Adipose tissue (tissue), 3 donors: ENCODE data around the gene TRIM33. TPM values are rescaled to one million over a fixed set of nuclear protein-coding genes. Genes with fewer than 3 reads are reported as not detected.
"Not testable (repeated sequence)": the region's sequence is repeated elsewhere in the genome, so short reads cannot be mapped to it uniquely, and the experiment has no call there.

ENCODE experiments used
- H3K27ac ChIP-seq: one replicate; pipeline ENCODE4 v1.5.1; 2013; ENCODE audit warnings: low read depth, low read length
- WGBS, 3 donors: extraction: QIAGEN DNeasy Blood & Tissue Kit; methylation state at CpG; one replicate each; pipeline ENCODE4 v1.1.7; 2013; 5-methylcytosine and 5-hydroxymethylcytosine counted together
- polyA plus RNA-seq, 3 donors: library from polyadenylated mRNA; stranded (reverse); fragments of 200-250 nt; gene quantifications; one replicate each; pipeline ENCODE4 v1.2.3, GENCODE V29; 2013
- donor health status: healthy with polysubstance abuse.
- donor health status: Bipolar disorder and iron deficiency.
- donor health status: healthy.

TRIM33 gene
- polyA plus RNA-seq, 3 donors: 5.4 to 7.2 (median 7.0) TPM

GRCh38 chr1:114384922-114385321 is 126.1 kb downstream of the TRIM33 start:
- 93 to 99% (median 96%) methylated on average over 1 of the region's 1 CpG for WGBS, 3 donors
- no peak overlapping the region for H3K27ac ChIP-seq

DNA sequence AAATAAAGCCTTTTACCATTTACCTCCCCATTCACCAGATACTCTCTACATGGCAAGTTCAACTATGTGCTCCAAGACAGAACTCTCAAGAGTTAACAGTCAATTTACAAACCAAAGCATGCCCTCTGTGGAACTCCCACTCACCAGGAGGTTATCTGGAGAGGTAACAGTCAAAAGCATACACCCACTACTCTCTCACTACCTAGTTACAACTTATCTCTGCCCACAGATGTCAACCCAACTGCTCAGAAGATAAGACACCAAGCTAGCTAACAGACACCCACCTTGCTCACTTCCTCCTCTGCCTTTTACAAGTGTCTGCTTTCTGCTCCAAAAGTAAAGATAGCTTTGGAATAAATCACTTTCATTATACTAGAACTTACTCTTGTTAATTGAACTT is 131.0 kb downstream of the TRIM33 start:
- H3K27ac ChIP-seq: no peak overlapping the region

- no peak overlapping the region for H3K27ac ChIP-seq
- 89 to 95% (median 91%) methylated on average over 2 of the region's 2 CpGs for WGBS, 3 donors
These were observed 131.6 kb downstream of the TRIM33 start for GRCh38 chr1:114379358-114379757.

DNA sequence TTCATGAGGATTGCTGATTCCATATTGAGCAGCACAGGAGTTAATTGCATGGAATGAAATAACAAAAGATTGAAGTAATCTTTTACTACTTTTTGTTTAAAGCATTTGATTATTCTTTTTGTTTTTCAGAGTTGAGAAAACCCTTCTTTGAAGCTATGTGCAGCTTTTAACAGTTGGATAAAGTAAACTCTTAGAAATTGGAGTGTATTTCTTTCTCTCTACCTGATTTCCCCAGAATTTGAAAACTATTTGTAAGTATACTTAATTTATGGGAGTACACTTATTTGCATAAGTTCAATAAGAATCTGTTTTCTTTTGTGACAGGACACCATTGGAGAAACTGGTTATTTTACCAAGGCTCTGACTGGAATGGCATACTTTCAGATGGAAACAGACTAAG is 133.6 kb downstream of the TRIM33 start:
- H3K27ac ChIP-seq: no peak overlapping the region

DNA sequence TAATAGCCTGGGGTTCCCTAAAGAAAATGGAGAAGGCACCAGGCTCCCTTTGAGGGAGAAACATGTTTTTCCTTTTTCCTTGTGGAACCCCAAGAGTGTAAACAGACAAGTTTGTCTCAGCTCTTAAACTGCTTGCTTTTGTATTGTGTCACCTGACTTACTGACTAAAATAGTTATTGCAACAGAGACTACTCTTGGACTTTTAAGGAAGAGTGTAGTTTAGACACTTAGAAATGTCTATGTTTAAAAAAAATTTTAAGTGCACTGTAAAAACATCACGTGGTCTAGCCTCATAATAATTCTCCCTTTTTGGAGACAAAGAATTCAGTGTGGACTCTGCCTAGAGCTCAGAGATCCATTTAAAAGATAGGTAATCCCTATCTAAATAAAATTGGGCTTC is 141.1 kb downstream of the TRIM33 start:
- 18 to 31% (median 30%) methylated on average over 1 of the region's 1 CpG for WGBS, 3 donors
- no peak overlapping the region for H3K27ac ChIP-seq

- WGBS, 3 donors: 55 to 80% (median 78%) methylated on average over 5 of the region's 5 CpGs
These were observed 141.6 kb downstream of the TRIM33 start for GRCh38 chr1:114369266-114369919.

GRCh38 chr1:114368560-114369255 is 142.3 kb downstream of the TRIM33 start:
- H3K27ac ChIP-seq: no peak overlapping the region
- WGBS, 3 donors: 85 to 90% (median 87%) methylated on average over 15 of the region's 15 CpGs

More at GRCh38 chr1:114369266-114369919, 141.6 kb downstream of the TRIM33 start:
- not testable (repeated sequence) for H3K27ac ChIP-seq

GRCh38 chr1:114367810-114368209 is 143.2 kb downstream of the TRIM33 start:
- 65 to 81% (median 77%) methylated on average over 2 of the region's 2 CpGs for WGBS, 3 donors
- no peak overlapping the region for H3K27ac ChIP-seq

DNA sequence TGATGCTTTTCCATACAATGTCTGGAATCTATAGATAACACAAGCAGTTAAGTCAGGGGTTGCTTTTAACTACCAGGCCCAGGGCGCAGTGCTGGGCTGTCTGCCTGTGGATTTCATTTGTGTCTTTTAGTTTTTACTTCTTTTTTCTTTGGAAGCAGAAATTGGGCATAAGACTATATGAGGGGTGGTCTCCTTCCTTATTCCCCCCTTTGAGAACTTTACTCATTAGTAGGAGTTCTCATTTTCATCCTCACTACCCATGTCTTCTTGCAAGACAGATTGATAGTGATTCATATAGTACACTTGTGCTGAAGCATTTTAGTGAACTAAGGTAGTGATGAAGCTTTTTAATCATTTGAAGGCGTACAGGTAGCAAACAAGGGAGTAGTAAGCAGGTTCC is 147.8 kb downstream of the TRIM33 start:
- WGBS, 3 donors: 71 to 91% (median 86%) methylated on average over 2 of the region's 2 CpGs

DNA sequence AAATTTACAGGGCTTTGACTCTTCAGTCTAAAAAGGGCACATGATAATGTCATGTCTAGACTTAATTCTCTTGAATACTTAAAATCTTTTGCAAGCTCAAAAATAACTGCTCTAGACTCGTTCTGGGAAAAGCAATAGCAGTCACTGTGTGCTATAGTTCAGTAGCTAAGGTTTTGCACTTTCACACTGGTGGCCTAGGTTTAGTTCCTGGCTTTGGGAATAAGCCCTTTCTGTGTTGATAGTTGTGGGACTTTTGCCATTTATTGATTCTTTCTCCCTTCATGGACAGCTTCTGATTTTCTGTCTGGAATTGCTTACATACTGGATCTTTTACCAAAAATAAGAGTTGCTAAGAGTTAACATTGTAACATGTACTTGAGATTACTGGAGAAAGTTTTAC is 151.2 kb downstream of the TRIM33 start:
- WGBS, 3 donors: 27 to 61% (median 53%) methylated on average over 1 of the region's 1 CpG
- no peak overlapping the region for H3K27ac ChIP-seq

More for the DNA sequence above, 147.8 kb downstream of the TRIM33 start:
- not testable (repeated sequence) for H3K27ac ChIP-seq

DNA sequence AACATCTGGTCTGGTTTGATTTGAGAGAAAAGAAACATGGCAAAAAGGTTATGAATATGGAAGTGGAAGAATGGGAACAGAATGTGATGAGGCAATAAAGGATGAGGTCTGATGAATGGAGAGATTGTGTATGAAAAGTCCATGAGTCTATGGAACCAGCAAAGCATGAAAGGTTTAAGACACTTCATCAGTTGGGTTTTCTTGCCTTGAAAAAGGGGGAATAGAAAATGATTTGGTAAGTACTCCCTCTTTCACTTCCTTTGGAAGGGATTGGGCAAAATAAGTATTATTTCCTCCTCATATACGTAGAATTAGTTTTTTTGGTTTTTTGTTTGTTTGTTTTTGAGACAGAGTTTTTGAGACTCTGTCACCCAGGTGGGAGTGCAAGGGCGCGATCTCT is 155.8 kb downstream of the TRIM33 start:
- 88 to 92% (median 90%) methylated on average over 3 of the region's 3 CpGs for WGBS, 3 donors
- H3K27ac ChIP-seq: no peak overlapping the region

GRCh38 chr1:114353262-114353661 is 157.7 kb downstream of the TRIM33 start:
- H3K27ac ChIP-seq: no peak overlapping the region
- WGBS, 3 donors: 22 to 29% (median 22%) methylated on average over 4 of the region's 4 CpGs

GRCh38 chr1:114352797-114353196 is 158.2 kb downstream of the TRIM33 start:
- WGBS, 3 donors: 45 to 64% (median 56%) methylated on average over 6 of the region's 6 CpGs
- H3K27ac ChIP-seq: no peak overlapping the region

DNA sequence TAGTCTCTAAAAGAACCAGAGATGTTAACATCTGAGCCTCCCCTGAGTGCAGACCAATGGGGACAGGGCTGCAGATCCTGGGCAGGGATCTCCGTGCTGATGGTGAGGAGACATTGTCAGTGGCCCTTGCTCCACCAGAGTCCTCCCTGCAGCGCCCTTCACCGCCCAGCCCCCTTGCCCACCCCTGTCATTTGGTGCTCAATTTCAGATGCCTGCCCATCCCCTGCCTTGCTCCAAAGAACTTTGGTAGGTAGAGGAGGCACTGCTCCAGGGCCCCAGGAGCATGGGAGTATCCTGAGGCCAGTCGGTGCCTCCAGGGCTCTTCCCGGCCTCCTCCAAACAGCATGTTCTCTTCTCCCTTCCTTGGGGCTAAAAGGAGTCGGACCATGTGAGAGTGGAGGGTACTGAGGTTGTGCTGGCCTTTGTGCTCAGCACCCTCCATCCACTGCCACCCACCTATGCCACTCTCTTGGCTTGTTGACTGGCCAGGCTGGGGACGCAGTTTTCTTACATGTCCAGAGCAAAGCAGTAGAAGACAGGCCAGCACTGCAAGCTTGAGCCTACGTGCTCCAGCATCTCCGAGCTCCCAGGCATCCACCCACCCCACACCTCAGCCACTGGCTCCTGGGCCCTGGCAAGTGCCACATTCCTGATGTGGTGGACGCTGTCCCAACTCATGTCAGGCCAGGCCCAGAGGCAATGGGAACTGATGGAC is 160.1 kb downstream of the TRIM33 start:
- H3K27ac ChIP-seq: no peak overlapping the region
- WGBS, 3 donors: 84 to 93% (median 93%) methylated on average over 10 of the region's 10 CpGs

- WGBS, 3 donors: 76 to 89% (median 83%) methylated on average over 14 of the region's 14 CpGs
- no peak overlapping the region for H3K27ac ChIP-seq
These were observed 161.0 kb downstream of the TRIM33 start for GRCh38 chr1:114349891-114350605.

- no peak overlapping the region for H3K27ac ChIP-seq
- WGBS, 3 donors: 79 to 92% (median 85%) methylated on average over 9 of the region's 9 CpGs
These were observed 163.4 kb downstream of the TRIM33 start for GRCh38 chr1:114347431-114348209.

- no peak overlapping the region for H3K27ac ChIP-seq
- 4 to 6% (median 5%) methylated on average over 33 of the region's 33 CpGs for WGBS, 3 donors
These were observed 164.4 kb downstream of the TRIM33 start for GRCh38 chr1:114346480-114347029.

DNA sequence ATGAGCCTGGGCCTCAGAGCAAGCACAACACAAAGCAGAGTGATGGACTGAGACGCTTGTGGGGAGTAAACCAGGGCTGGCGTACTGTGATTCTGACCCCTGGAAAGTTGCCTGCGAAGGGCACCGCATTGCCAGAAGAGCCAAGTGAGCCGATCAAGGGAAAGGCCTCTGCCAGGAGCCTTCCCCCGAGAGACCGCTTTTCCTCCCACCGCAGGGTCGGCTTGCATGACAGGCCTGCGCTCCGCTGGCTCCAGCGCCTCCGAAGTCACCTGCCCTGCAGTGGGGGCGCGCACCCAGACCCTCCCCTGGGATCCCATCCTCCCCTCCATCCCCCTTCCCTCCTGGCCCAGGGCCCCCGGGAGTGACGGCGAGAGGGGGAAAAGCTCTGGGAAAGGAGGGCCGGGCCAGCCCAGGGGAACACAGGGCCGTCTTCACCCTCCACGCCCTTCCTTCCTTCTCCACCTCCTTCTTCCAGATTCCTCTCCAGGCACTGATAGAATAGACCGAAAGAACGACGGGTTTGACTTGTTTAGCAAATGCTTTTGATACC is 165.0 kb downstream of the TRIM33 start:
- 12 to 15% (median 14%) methylated on average over 23 to 24 of the region's 24 CpGs for WGBS, 3 donors
- no peak overlapping the region for H3K27ac ChIP-seq
